ENCODE measurements around the gene SEH1L. TPM values are rescaled to one million over a fixed set of nuclear protein-coding genes. Genes with fewer than 3 reads are reported as not detected.

SEH1L gene
- total and polyA plus RNA-seq, 3 experiments from 2014 or later = 25.9 to 141 (median 132) TPM

GRCh38 chr18:13032173-13032572, 84.4 kb downstream of the SEH1L start:
- Mint-ChIP-seq H3K27me3 (no peaks in the 10 kb centered on the region), H3K4me3 (peak overlapping the region in 2 of 7 donors; percentile 4 to 13), H3K9me3 (no peaks in the 10 kb centered on the region), H3K27ac (peak overlapping the region in 5 of 8 donors; percentile 12 to 54 (median 48)), H3K36me3 (peaks cover 16 to 84% (median 30%) of the 10 kb centered on the region in 3 donors), H3K4me1 (peaks cover 14 to 20% (median 17%) of the 10 kb centered on the region in 3 donors)
- DNase-seq = no peak
- no peaks in the 10 kb centered on the region for H3K9me3 ChIP-seq (ENCODE audit: low read length)
- no peak overlapping the region for H3K27ac ChIP-seq (ENCODE audit: low read depth, low read length)
- no peaks in the 10 kb centered on the region for H3K4me1 ChIP-seq (ENCODE audit: insufficient read depth, low read length)
- peaks cover 30% of the 10 kb centered on the region for H3K36me3 ChIP-seq (ENCODE audit: insufficient read depth, low read length)
- H3K4me3 ChIP-seq (ENCODE audit: low read length) = no peak overlapping the region
- ChIA-PET POLR2A (no interaction called here), CTCF (no interaction called here)
- no peaks in the 10 kb centered on the region for H3K27me3 ChIP-seq (ENCODE audit: insufficient read depth, low read length, poor library complexity, severe bottlenecking)

GRCh38 chr18:13035249-13035914, 87.6 kb downstream of the SEH1L start:
- Mint-ChIP-seq H3K4me1 (peaks cover 18 to 26% (median 24%) of the 10 kb centered on the region in 3 donors), H3K9me3 (no peaks in the 10 kb centered on the region), H3K36me3 (peaks cover 21 to 81% (median 40%) of the 10 kb centered on the region in 3 donors), H3K27me3 (no peaks in the 10 kb centered on the region), H3K4me3 (no peak overlapping the region), H3K27ac (peak overlapping the region in 2 of 8 donors; percentile 29 to 52)
- Histone ChIP-seq H3K36me3 (ENCODE audit: insufficient read depth, low read length) (peaks cover 22% of the 10 kb centered on the region), H3K4me1 (ENCODE audit: insufficient read depth, low read length) (no peaks in the 10 kb centered on the region), H3K27ac (ENCODE audit: low read depth, low read length) (no peak overlapping the region), H3K27me3 (ENCODE audit: insufficient read depth, low read length, poor library complexity, severe bottlenecking) (no peaks in the 10 kb centered on the region), H3K9me3 (ENCODE audit: low read length) (no peaks in the 10 kb centered on the region), H3K4me3 (ENCODE audit: low read length) (no peak overlapping the region)
- ChIA-PET CTCF (no interaction called here), POLR2A (no interaction called here)
- DNase-seq = no peak

GRCh38 chr18:13036622-13037320, 89.0 kb downstream of the SEH1L start:
- Histone ChIP-seq H3K9me3 (ENCODE audit: low read length) (no peaks in the 10 kb centered on the region), H3K4me3 (ENCODE audit: low read length) (no peak overlapping the region), H3K27ac (ENCODE audit: low read depth, low read length) (no peak overlapping the region), H3K4me1 (ENCODE audit: insufficient read depth, low read length) (no peaks in the 10 kb centered on the region), H3K27me3 (ENCODE audit: insufficient read depth, low read length, poor library complexity, severe bottlenecking) (no peaks in the 10 kb centered on the region), H3K36me3 (ENCODE audit: insufficient read depth, low read length) (peaks cover 17% of the 10 kb centered on the region)
- no peak for DNase-seq
- peaks cover 12 to 16% (median 14%) of the 10 kb centered on the region in 3 donors for H3K4me1 Mint-ChIP-seq
- H3K36me3 Mint-ChIP-seq = peaks cover 16 to 82% (median 33%) of the 10 kb centered on the region in 3 donors
- CTCF ChIA-PET = no interaction called here
- POLR2A ChIA-PET = no interaction called here
- no peak overlapping the region for H3K4me3 Mint-ChIP-seq
- H3K27me3 Mint-ChIP-seq = no peaks in the 10 kb centered on the region
- H3K27ac Mint-ChIP-seq = peak overlapping the region in 1 of 8 donors; percentile 69
- no peaks in the 10 kb centered on the region for H3K9me3 Mint-ChIP-seq

Other genes starting within 250 kb of the SEH1L start
- 10 to 100 TPM; 11.3 to 15.5 TPM for gene CEP76, start 245.3 kb upstream of the SEH1L start, total RNA-seq
- 6.4 TPM for gene CEP76, start 245.3 kb upstream of the SEH1L start, polyA plus RNA-seq
- 100 to 1,000 TPM; 107 to 116 TPM for gene PSMG2, start 245.0 kb upstream of the SEH1L start, total RNA-seq
- 125 TPM for gene PSMG2, start 245.0 kb upstream of the SEH1L start, polyA plus RNA-seq
- 10 to 100 TPM; 52.6 to 60.3 TPM for gene PTPN2, start 63.8 kb upstream of the SEH1L start, total RNA-seq
- gene PTPN2, start 63.8 kb upstream of the SEH1L start, polyA plus RNA-seq = 91.9 TPM
- gene CEP192, start 43.4 kb downstream of the SEH1L start, total RNA-seq = 10 to 100 TPM; 21.9 to 24.3 TPM
- gene CEP192, start 43.4 kb downstream of the SEH1L start, polyA plus RNA-seq = 6.5 TPM

Data from CD8-positive, alpha-beta memory T cell (primary cell).